ENCODE measurements around the gene PHOSPHO1.

PHOSPHO1 gene

GRCh38 chr17:49244839-49245238 lies 14.3 kb upstream of the PHOSPHO1 start:
- no peak for DNase-seq (ENCODE audit: low spot score)

- no peak for DNase-seq (ENCODE audit: low spot score)
Observed at GRCh38 chr17:49242813-49243212, 12.2 kb upstream of the PHOSPHO1 start.

DNA sequence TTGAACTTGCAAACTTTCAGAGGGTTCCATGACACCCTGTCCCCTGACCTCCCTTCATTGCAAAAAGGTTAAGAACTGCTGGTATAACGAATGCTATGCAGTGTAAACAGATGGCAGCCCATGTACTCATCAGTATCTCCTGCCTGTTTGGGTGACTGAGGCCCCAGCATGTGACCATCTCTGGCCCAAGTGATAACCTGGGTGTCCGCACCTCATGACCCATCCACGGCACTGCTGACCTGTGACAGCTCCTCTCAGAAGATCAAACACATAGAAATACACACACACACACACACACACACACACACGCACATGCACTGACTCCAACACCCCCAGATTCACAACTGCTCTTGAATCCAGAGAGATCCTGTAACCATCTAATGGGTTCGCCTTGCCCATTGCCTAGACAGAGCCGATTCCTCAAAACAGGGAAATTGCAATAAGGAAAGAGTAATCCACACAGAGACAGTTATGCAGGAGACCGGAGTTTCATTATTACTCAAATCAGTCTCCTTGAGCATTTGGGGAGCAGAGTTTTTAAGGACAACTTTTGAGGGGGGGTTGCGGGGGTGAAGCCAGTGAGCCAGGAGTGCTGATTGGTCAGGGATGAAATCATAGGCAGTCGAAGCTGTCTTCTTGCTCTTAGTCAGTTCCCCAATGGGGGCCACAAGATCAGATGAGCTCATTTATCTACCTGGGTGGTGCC lies 11.3 kb upstream of the PHOSPHO1 start:
- no peak for DNase-seq (ENCODE audit: low spot score)

DNA sequence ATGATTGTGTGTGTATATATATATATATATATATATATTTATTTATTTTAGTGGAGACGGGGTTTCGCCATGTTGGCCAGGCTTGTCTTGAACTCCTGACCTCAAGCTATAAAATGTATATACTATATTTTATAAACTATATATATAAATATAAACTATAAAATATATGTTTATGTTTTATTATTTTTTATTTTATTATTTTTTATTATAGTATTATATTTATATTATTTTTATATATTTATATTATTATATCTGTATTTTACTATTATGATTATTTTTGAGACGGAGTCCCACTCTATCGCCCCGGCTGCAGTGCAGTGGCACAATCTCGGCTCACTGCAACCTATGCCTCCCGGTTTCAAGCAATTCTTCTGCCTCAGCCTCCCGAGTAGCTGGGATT lies 10.5 kb upstream of the PHOSPHO1 start:
- DNase-seq (ENCODE audit: low spot score): no peak

DNA sequence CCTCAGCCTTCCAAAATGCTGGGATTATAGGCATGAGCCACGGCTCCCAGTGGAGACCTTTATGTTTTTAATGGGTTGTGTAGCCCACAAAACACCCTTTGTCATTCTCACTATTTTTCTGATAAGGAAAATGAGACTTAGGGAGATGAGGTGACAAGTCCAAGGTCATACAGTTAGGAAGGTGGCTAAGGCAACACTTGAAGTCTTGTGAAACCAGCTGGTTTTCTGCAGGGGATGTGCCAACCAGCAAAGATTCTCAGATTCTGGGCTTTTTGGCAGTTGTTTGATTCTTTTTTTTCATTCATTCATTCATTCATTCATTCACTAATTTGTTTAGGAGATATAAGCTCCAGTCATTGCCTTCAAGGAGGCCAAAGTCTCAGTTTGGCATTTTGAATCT lies 10.0 kb upstream of the PHOSPHO1 start:
- DNase-seq (ENCODE audit: low spot score): no peak

DNA sequence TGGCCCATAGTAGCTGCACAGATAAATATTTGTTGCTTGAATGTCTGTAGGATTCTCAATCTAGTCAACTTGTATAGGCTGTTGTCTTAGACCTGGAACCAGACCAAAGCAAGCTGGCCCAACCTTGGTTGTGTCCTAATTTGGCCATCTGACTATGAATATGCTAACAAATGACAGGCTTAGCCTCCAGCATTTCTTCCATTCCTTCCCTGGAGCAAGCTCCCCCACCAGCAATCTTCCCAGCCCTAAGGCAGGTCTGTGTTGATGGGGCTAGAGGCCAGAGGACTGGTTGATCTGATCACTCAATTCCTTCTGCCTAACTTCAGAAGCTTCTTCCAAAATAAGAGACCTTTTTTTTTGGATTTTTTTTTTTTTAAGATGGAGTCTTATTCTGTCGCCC lies 9.4 kb upstream of the PHOSPHO1 start:
- DNase-seq (ENCODE audit: low spot score): no peak

GRCh38 chr17:49235896-49236295 lies 5.3 kb upstream of the PHOSPHO1 start:
- DNase-seq (ENCODE audit: low spot score): no peak

GRCh38 chr17:49234509-49235080 lies 4.0 kb upstream of the PHOSPHO1 start:
- DNase-seq (ENCODE audit: low spot score): no peak

DNA sequence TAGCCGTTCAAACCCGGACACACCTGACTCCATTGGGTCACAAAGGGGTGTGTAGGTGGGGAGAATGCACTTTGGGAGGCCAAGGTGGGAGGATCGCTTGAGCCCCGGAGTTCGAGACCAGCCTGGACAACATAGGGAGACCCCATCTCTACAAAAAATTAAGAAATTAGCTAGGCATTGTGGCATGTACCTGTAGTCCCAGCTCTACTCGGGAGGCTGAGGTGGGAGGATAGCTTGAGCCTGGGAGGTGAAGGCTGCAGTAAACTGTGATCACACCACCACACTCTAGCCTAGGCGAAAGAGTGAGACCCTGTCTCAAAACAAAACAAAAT lies 942 bp upstream of the PHOSPHO1 start:
- no peak for DNase-seq (ENCODE audit: low spot score)

DNA sequence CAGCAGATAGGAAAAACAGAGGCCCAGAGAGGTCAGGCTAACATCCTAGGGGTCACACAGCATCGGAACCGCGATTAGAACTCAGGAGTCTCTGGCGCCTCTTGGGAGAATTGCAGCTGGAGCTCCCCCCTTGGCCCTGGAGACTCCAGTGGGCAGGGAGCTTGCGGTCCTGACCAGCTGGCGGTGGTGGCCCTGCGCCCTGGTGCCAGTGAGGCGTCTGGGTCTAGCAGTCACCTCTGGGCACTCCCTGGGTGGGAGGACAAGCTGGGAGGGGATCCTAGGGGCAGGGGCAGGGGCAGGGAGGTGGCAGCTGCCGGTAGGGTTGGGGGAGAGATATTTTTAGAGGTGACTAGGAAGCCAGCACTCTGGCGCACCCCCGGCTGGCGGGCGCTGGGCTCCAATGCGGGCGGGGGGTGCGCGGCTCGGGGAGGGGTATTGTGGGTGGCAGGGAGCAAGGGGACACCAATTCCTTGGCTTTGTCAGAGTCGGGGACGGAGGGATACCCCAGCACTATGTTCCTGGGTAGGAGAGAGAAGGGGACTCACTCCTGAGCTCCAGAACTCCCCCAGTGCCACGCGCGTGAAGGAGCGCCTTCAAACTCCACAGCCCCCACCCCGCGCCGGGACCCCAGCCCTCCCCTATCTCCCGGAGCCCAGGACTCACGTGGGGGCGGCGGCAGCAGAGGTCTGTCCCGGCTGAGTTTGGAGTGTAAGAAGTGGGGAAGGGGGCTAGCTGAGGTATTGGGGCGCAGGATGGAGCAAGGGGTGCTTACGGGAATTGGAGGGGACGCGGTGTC lies 584 bp downstream of the PHOSPHO1 start:
- DNase-seq (ENCODE audit: low spot score): no peak

DNA sequence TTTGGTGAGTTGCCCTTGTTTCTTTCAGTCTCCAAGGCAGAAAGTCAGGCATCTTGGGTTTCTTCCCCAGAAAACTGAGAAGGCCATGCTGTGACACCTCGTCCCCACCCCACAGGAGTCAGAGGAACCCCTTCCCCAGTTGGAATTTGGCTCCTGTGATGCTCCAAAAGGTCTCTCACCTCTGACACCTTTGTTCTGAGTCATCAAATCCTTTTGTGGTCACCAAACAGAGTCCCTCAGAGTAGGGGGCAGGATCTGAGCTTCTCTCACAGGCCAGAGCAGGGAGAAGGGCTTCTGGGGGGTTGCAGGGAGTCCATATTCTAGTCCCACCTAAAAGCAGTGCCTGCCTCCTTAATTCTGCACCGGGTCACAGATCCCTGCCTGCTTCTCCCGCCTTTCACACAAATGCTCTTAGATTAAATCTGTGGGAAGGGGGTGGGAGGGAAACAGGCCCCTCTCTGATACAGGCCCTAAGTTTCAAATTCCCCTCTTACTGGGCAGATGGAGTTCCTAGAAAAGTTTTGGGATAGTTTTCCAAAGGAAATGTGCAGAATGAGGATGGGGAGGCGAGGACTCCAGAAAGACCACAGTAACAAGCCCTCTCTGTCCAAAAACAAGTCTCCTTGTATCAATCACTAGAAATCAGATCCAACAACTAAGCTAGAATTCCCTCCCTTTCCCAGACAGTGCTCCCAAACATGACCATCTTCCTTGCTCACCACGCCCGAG lies 1.3 kb downstream of the PHOSPHO1 start:
- no peak for DNase-seq (ENCODE audit: low spot score)

GRCh38 chr17:49227436-49228261 lies 2.9 kb downstream of the PHOSPHO1 start:
- DNase-seq (ENCODE audit: low spot score): peak; percentile 79

GRCh38 chr17:49226771-49227435 lies 3.7 kb downstream of the PHOSPHO1 start:
- DNase-seq (ENCODE audit: low spot score): no peak

DNA sequence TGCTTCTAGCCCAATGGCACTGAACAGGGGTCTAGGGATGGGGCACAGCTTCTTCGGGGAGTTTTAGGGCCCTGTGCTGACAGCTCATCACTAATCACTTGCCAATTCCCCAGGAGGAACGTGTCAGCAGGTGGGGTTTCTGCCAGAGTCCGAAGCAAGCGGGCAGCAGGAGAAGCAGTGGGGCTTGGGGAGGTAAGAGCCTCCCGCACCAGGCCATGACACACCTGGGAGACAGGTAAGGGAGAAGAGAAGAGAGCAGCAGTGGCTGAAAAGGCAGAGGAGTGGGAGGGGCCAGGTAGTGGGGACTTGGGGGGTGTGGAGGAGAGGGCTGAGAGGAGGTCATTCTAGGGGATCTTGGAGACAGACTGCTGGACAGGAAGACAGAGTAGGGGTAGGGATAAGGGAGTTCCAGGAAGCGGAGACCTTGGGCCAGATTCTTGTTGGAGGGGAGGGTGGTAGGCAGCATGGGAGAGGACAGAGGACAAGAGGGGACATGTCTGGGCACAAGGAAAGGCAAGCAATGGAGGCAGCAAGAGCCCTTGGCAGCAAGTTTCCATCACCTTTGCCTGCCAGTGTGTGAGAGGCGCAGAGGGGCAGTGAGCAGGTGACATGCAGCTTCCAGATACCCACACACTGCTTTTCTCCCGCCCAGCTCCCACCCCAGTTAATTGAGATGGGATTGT lies 4.9 kb downstream of the PHOSPHO1 start:
- DNase-seq (ENCODE audit: low spot score): no peak

DNA sequence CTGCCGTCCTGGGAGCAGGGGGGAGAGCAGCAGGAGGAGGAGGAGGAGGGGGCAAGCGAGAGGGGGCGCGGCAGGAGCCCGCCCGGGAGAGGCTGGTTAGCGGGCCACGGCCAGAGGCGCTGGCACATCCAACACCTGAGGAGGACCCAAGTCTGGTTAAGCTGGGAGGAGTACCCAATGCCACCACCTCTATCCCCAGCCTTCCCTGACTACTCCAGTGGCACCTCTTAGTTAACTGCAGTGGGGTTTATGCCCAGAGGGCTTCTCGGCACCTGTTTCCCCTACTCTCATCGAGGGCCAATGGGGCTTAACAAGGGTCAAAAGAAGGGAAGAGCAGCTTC lies 5.6 kb downstream of the PHOSPHO1 start:
- DNase-seq (ENCODE audit: low spot score): no peak

GRCh38 chr17:49224198-49224996 lies 6.2 kb downstream of the PHOSPHO1 start:
- DNase-seq (ENCODE audit: low spot score): no peak

GRCh38 chr17:49223517-49224197 lies 6.9 kb downstream of the PHOSPHO1 start:
- DNase-seq (ENCODE audit: low spot score): no peak

DNA sequence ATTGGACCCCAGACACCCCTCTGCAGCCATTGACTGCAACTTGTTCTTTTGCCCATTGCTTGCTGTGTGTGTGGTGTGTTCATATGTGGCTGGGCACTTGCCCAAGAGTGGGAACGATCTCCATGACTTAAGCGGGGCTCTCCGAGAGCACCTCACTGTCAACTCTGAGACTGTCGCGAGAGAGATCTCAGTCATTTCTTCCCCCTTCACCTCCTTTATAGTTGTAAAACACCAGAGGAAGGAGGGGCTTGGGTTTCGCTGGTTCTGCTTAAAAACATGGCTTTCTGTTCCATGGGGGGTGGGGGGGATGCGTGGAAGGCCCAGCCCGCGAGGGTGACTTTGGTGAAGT lies 7.4 kb downstream of the PHOSPHO1 start:
- no peak for DNase-seq (ENCODE audit: low spot score)

- DNase-seq (ENCODE audit: low spot score): no peak
Observed at GRCh38 chr17:49219987-49220386, 10.6 kb downstream of the PHOSPHO1 start.
